HG02938 (cell line): ENCODE data around the gene TBL3.
A peak's percentile ranks its signal among the peaks of the same experiment; 100 is the strongest.
"Not testable (repeated sequence)": the region's sequence is repeated elsewhere in the genome, so short reads cannot be mapped to it uniquely, and the experiment has no call there.

Experiments
- ATAC-seq: cut with Tn5 transposase; IDR thresholded peaks from one replicate; pipeline ENCODE4 v1.9.1; 2021; ENCODE audit warnings: mild to moderate bottlenecking, moderate library complexity; ENCODE audit not compliant: unreplicated experiment

The TBL3 gene

DNA sequence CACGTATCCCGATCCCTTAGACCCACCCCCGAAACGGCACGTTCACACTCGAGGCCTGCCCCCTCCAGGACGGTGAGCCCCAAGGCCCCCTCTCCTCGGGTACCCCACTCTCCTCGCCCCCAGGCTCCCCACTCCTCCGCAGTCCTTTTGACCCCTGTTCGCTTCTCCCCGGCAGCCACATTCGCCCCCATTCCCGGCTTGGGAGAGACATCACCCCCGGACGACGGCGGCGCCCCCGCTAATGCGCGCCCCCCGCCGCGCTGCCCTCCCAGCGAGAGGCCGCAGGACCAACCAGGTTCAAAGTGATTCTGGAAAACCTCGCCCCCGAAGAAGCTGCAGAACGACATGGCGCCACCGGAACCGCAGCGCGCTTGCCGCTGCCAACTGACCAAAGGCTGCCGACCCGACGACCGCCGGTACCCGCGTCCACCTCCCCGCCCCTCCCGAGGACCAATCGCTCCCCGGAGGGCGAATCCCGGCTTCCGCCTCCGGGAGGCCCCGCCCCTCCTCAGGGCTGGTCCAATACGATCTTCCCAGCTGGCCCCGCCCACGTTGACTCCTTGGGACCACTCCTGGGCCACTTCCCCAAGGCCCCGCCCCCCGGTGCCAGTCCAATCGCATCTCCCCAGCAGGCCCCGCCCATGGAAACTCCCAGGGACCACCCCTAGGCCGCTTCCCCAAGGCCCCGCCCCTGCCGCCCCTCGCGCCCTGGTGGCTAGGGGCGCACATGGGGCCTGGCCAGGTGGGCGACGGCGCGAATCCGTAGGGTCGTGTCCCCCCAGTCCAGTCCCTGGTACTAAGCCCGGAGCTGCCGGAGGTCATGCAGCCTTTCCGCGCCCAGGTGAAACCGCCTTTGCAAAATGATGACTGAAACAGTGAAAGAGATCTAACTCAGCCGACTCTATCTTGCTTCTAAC is 28.8 kb upstream of the TBL3 start, which contains the start of gene MSRB1:
TSS of gene MSRB1 (minus strand) at position 390 of the 917 bp plus-strand sequence. CDS start at position 347, 43 bp downstream.
- peak; percentile 87 for ATAC-seq

DNA sequence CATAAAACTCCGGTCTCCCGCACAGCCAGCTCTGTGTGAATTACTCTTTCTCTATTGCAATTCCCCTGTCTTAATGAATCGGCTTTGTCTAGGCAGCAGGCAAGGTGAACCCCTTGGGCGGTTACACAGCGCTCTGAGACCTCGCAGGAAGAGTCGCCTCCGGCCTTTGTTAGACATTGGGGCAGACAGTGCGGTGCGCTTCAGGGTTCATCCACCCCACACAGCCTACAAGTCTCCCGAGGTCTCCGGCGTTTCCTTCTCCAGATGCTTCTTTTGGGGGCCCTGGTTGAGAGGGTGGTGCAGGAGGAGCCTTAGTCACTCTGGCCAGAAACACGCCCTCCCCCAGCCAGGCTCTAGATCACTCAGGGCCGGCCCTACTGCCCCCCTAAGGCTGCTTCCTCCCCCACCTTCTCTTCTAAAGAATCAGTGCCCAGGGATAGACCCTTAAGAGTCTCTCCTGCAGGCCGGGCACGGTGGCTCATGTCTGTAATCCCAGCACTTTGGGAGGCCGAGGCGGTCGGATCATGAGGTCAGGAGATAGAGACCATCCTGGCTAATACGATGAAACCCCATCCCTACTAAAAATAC is 27.1 kb upstream of the TBL3 start:
- no peak for ATAC-seq

DNA sequence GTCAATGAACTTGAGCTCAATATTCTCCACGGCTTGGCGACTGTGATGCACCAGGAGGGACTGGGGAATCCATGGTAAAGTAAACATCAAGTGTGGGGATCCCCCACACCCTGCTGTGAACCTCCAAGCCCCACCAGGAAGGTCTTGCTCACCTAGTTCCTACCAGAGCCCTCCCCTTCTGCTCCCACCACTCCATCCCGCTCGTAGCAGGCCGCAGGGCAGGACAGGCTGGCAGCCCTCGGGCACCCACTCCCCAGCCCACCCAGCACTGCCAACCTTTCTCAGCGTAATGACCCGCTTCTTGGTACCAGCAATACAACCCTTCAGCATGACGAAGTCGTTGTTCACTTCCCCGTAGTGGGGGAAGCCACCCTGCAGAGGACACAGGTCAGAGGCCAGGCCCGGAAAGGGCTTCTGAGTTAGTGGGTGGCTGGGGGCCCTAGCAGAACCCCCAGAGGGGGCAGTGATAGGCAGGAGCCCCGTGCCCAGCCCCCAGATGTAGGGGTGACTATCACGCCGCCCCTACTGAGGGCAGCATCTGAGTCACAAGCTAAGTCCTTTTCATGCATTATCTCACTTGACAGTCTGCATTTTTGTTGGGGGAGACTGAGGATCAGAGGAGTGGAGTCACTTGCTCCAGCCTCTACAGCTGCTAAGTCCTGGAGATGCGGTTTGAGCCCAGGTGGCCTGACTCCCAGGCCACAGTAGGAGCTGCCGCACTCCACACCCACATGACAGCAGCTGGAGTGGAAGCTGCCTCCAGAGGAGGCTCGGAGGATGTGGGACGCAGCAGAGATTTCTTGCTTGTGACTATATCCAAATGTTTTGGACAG is 26.1 kb upstream of the TBL3 start:
- no peak for ATAC-seq

DNA sequence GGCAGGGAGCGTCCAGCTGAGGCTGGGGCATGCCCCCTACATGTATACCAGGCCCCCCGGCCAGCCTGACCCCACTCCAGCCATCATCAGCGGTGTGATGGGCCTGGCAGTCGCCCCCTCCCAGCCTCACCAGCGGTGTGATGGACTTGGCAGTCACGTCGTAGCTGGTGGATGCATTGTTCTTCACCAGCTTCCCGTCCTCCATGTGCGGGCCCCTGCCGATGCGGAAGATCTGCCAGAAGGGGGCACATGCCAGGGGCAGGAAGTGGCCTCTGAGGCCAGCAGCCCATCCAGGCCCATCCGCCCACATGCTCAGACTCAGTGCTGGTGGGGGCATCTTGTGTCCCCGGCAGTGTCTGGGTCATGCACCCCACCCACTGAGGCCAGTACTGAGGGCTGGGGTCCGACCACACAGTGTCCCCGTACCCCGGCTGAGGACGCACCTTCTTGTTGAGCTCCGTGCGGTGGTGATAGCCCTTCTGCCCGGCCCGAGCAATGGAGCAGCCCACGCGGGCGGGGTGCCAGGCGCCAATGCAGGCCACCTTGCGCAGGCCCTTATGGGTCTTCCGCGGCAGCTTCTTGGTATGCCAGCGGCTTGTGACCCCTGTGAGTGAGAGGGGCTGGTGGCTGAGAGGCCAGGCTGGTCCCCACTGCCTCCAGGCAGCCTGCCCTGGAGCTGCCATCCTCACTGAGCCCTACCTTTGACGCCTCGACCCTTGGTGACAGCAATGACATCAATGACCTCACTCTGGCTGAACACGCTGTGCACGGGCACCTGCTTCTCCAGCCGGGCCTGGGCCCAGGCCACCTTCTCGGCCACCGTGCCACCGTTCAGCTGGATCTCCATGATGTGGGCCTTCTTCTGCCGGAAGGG is 25.1 kb upstream of the TBL3 start:
- ATAC-seq, result no peak

GRCh38 chr16:1947369-1947670 is 24.5 kb upstream of the TBL3 start:
- no peak for ATAC-seq

- ATAC-seq, result no peak
Observed at GRCh38 chr16:1949507-1949906, 22.3 kb upstream of the TBL3 start.

DNA sequence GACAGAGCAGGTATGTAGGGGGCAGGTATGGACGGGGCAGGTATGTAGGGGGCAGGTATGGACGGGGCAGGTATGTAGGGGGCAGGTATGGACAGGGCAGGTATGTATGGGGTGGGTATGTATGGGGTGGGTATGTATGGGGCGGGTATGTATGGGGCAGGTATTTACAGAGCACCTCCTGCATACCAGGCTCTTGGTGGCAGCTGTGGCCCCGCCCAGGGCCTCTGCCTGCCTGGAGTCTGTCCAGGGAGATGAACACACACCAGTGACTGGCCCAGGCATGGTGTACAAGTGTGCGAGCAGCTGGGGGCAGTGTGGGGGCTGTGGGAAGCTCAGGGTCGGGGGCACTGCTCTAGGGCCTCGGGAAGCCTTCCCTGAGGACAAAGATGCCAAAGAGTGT is 21.8 kb upstream of the TBL3 start:
- ATAC-seq, result no peak

DNA sequence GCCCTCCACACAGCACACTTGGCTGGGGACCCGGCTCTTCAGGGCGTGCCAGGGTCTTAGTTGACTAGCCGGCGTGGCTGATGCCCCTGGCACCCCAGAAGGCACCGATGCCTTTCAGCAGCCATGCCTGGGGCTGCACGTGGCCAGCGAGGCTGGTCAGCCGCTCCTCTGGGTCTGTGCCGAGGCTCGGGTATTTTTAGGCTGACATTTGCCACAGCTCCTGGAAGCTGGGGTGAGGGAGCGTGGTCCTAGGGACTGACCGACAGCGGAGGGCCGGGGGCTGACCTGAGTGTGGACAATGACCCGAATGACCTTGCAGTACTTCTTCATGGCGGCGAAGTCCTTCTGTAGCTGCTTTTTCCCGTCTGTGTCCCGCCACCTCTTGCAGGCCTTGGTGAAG is 21.3 kb upstream of the TBL3 start:
- ATAC-seq, result no peak

GRCh38 chr16:1953734-1954133 is 18.1 kb upstream of the TBL3 start:
- no peak for ATAC-seq

GRCh38 chr16:1957434-1958142 is 14.3 kb upstream of the TBL3 start:
- not testable (repeated sequence) for ATAC-seq

DNA sequence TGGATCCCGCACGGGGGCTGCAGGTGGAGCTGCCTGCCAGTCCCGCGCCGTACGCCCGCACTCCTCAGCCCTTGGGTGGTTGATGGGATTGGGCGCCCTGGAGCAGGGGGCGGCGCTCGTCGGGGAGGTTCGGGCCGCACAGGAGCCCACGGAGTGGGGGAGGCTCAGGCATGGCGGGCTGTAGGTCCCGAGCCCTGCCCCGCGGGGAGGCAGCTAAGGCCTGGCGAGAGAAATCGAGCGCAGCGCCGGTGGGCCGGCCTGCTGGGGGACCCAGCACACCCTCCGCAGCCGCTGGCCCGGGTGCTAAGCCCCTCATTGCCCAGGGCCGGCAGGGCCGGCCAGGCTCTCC is 13.7 kb upstream of the TBL3 start:
- ATAC-seq, result not testable (repeated sequence)

DNA sequence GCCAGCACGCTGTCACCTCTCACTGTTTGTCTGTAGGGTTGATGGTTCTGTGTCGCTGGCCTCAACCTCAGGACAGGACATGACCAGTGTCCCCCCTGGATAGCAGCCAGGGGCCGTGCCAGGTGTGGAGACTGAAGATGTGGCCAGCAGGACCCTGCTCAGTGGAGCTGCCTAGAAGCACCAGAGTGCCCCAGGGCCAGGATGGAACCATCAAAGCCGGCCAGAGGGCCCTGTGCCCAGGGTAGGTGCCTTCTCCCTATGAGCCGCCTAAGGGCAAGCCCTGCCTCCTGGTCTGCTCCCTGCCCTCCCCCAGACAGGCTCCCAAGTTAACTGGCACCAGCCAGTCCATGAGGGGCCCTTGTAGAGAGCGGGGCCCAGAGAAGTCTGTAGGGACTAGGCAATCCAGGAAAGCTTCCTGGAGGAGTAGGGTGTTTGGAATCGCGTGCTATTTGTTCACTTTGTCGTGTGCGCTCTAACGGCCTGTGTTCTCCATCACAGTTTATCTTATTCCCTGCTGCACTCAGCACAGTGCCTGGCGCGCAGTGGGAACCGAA is 13.1 kb upstream of the TBL3 start:
- no peak for ATAC-seq

GRCh38 chr16:1959269-1960039 is 12.4 kb upstream of the TBL3 start, which contains the start of gene NDUFB10:
TSS of gene NDUFB10 (plus strand) at chr16:1959538. CDS start at chr16:1959625, 87 bp downstream.
- peak; percentile 66 for ATAC-seq

DNA sequence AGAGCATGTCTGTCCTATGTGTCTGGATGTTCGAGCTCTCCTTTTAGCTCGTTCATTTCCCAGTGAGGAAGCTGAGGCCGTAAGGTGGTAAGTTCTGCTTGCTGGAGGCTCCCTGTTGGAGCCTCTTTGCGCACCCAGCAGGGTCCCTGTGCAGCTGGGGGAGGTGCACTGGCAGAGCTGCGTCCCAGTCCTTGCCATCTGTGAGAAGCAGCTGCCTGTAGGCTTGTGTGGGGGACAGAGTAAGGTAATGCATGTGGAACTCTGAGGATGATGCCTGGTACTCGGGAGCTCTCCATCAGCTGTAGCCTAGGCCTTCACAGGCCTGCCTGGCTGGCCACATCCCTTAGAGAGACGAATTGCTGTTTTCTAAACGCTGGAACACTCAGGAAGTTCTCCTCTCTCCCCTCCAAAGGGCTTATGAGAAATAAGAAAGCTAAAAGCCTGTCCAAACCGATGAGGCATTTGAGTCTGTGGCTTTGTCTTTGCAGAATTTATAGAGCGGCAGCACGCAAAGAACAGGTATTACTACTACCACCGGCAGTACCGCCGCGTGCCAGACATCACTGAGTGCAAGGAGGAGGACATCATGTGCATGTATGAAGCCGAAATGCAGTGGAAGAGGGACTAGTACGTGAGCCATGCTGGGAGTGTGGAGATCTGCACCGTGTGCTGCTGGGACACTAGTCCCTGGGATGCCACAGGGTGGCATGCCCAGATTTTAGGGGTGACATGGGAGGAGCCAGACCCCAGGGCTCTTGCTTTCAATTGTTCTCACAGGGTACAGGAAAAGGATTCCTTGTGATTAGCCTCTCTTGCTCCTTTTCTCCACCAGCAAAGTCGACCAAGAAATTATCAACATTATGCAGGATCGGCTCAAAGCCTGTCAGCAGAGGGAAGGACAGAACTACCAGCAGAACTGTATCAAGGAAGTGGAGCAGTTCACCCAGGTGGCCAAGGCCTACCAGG is 10.9 kb upstream of the TBL3 start:
- no peak for ATAC-seq

DNA sequence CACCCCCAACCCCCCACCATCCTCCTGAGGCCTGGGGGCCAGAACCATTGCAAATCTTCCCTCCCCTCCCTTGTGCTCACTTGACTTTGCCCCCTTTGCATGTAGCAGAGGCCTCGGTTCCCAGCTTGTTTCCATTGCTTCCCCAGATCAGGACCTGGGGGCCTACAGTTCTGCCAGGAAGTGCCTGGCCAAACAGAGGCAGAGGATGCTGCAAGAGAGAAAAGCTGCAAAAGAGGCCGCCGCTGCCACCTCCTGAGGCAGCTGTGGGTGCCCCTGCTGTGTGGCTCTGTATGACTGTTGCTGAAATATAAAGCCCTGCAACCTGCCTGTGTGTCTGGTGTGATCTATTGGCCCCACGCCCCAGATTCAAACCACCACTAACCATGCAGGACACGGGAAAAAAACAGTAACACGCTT is 10.2 kb upstream of the TBL3 start:
- no peak for ATAC-seq

DNA sequence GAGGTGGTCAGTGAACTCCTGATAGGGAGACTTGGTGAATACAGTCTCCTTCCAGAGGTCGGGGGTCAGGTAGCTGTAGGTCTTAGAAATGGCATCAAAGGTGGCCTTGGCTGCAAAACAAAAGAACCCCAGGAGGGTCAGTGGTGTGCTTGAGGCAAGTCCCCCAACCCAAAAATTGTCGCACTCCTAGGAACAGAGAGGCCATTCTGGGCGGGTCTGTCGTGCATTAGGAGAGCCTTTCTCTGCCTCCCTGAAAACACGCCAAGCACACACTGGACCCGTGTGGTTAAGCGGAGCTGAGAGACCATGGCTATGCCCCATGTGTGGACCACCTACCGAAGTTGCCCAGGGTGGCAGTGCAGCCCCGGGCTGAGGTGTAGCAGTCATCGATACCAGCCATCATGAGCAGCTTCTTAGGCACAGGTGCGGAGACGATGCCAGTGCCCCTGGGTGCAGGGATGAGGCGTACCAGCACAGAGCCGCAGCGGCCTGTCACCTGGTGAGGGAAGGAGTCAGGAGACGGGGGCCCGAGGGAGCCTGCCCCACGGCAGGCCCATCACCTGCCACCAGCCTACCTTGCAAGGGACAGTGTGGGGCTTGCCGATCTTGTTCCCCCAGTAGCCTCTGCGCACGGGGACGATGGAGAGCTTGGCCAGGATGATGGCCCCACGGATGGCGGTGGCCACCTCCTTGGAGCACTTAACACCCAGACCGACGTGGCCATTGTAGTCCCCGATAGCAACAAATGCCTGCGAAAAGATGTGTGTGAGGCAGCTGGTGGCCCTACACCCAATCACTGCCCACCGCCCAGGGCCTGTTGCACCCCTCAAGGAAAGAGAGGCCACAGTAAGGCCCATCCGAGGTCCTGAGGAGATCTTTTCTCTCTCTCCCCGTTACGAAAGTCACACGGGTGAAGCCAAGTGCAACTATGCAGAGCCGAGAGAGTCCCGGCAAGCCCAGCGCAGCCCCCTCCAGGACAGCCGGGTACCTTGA is 9.4 kb upstream of the TBL3 start:
- ATAC-seq, result not testable (repeated sequence)
